Measurements from ENCODE around the gene CD302. TPM values are rescaled to one million over a fixed set of nuclear protein-coding genes. Genes with fewer than 3 reads are reported as not detected.

Gene CD302
- total and polyA plus RNA-seq, 2 donors (not counting 1 experiment from before 2014, with no cell fraction given) = 0.72 to 1.5 TPM

DNA sequence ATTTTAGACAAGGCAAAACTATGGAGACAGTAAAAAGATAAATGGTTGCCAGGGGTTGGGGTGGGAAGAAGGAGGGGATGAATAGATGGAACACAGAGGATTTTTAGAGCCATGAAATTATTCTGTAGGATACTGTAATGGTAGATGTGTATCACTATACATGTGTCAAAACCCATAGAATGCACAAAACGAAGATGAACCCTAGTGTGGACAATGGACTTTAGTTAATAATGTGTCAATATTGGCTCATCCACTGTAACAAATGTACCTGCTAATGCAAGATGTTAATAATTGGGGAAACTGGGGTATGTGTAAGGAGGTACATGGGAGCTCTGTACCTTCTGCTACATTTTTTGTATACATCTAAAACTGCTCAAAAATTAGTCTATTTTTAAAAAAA, 1.8 kb upstream of the CD302 start:
- H3K9me3 Mint-ChIP-seq (ENCODE audit: insufficient read depth) = no peaks in the 10 kb centered on the region
- CTCF ChIA-PET = no interaction called here

DNA sequence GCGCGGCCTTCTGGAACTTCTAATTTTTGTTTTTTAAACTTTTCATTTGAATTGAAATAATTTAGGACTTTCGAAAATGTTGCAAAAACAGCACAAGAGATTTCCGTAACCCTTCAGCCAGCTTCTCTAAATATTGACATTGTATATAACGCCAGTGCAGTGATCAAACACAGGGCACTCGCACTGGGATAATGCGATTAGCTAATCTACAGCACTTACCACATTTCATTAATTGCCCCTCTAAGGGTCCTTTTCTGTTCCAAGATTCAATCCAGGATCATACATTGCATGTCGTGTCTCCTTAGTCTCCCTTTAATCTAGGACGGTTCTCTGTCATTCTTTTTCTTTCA, 343 bp upstream of the CD302 start:
- Histone ChIP-seq H2AFZ (ENCODE audit: insufficient read depth, low read depth, low read length, poor library complexity, severe bottlenecking) (peak overlapping the region; percentile 73), H3K27me3 (replicated peaks in 1 of 4; ENCODE audit: control extremely low read depth in 1 of 4, control insufficient read depth in 3 of 4, insufficient read depth in 4 of 4, low read length in 3 of 4) (peaks cover 0 to 13% (median 8%) of the 10 kb centered on the region in 4 experiments), H3K36me3 (replicated peaks in 1 of 2; ENCODE audit: control extremely low read depth in 1 of 2, control insufficient read depth in 1 of 2, extremely low read depth in 1 of 2, insufficient read depth in 2 of 2, low read length in 1 of 2) (no peaks in the 10 kb centered on the region), H3K4me2 (replicated peaks; ENCODE audit: low read depth, low read length, poor library complexity, severe bottlenecking) (peak overlapping the region; percentile 93), H3K4me1 (ENCODE audit: control insufficient read depth in 2 of 2, insufficient read depth in 2 of 2, low read length in 2 of 2) (peaks cover 18 to 23% of the 10 kb centered on the region in 2 donors), H3K4me3 (ENCODE audit: control extremely low read depth in 1 of 5, extremely low read depth in 1 of 5, insufficient read depth in 1 of 5, low read depth in 2 of 5, low read length in 4 of 5) (peak overlapping the region; percentile 28 to 71 (median 63)), H3K79me2 (ENCODE audit: control insufficient read depth, insufficient read depth, low read length) (no peaks in the 10 kb centered on the region), H3K9me3 (ENCODE audit: control extremely low read depth in 1 of 3, control insufficient read depth in 2 of 3, insufficient read depth in 1 of 3, low read length in 2 of 3) (no peaks in the 10 kb centered on the region), H3K9ac (ENCODE audit: low read length) (peak overlapping the region; percentile 70), H3K27ac (ENCODE audit: low read length in 2 of 2) (no peak overlapping the region), H4K20me1 (ENCODE audit: control insufficient read depth, insufficient read depth, low read length, poor library complexity, severe bottlenecking) (no peaks in the 10 kb centered on the region)
- Mint-ChIP-seq H3K4me1 (peaks cover 31% of the 10 kb centered on the region), H3K9me3 (ENCODE audit: insufficient read depth) (no peaks in the 10 kb centered on the region), H3K4me3 (peak overlapping the region; percentile 91), H3K27ac (no peak overlapping the region), H3K27me3 (peaks cover 22% of the 10 kb centered on the region)
- ChIA-PET CTCF (no interaction called here), POLR2A (no interaction called here)
- DNase-seq = no peak
- no peak for ATAC-seq (ENCODE audit: low read depth)
- WGBS (ENCODE audit: insufficient coverage) = 21% methylated on average over 5 of the region's 9 CpGs
- intact Hi-C loops (cut with micrococcal nuclease) = no loop called here
- no peak for TF ChIP-seq CTCF (IDR thresholded peaks at IDR 0.05)
- no peak for TF ChIP-seq EZH2 (IDR thresholded peaks at IDR 0.05; ENCODE audit: borderline replicate concordance, insufficient read depth, low read depth, low read length, poor library complexity, severe bottlenecking)

More for the DNA sequence above, 1.8 kb upstream of the CD302 start:
- DNase-seq (no peak), ATAC-seq (ENCODE audit: low read depth) (no peak)
- TF ChIP-seq CTCF (IDR thresholded peaks at IDR 0.05) (no peak), EZH2 (IDR thresholded peaks at IDR 0.05; ENCODE audit: borderline replicate concordance, insufficient read depth, low read depth, low read length, poor library complexity, severe bottlenecking) (no peak)
- H3K27ac ChIP-seq (ENCODE audit: low read length in 2 of 2) = no peak overlapping the region
- intact Hi-C loops (cut with micrococcal nuclease) = no loop called here
- no peak overlapping the region for H3K4me3 ChIP-seq (ENCODE audit: control extremely low read depth in 1 of 5, extremely low read depth in 1 of 5, insufficient read depth in 1 of 5, low read depth in 2 of 5, low read length in 4 of 5)
- no peaks in the 10 kb centered on the region for H3K9me3 ChIP-seq (ENCODE audit: control extremely low read depth in 1 of 3, control insufficient read depth in 2 of 3, insufficient read depth in 1 of 3, low read length in 2 of 3)
- no peak overlapping the region for H3K27ac Mint-ChIP-seq
- H3K4me1 ChIP-seq (ENCODE audit: control insufficient read depth in 2 of 2, insufficient read depth in 2 of 2, low read length in 2 of 2) = peaks cover 18 to 23% of the 10 kb centered on the region in 2 donors
- no peaks in the 10 kb centered on the region for H3K36me3 ChIP-seq (replicated peaks in 1 of 2; ENCODE audit: control extremely low read depth in 1 of 2, control insufficient read depth in 1 of 2, extremely low read depth in 1 of 2, insufficient read depth in 2 of 2, low read length in 1 of 2)
- H4K20me1 ChIP-seq (ENCODE audit: control insufficient read depth, insufficient read depth, low read length, poor library complexity, severe bottlenecking) = no peaks in the 10 kb centered on the region
- peaks cover 22% of the 10 kb centered on the region for H3K27me3 Mint-ChIP-seq
- H3K4me2 ChIP-seq (replicated peaks; ENCODE audit: low read depth, low read length, poor library complexity, severe bottlenecking) = no peak overlapping the region
- no peak overlapping the region for H3K9ac ChIP-seq (ENCODE audit: low read length)
- H2AFZ ChIP-seq (ENCODE audit: insufficient read depth, low read depth, low read length, poor library complexity, severe bottlenecking) = no peak overlapping the region
- POLR2A ChIA-PET = no interaction called here
- peaks cover 31% of the 10 kb centered on the region for H3K4me1 Mint-ChIP-seq
- no CpG with 5 or more reads among the region's 1 CpG for WGBS (ENCODE audit: insufficient coverage)
- H3K79me2 ChIP-seq (ENCODE audit: control insufficient read depth, insufficient read depth, low read length) = no peaks in the 10 kb centered on the region
- H3K27me3 ChIP-seq (replicated peaks in 1 of 4; ENCODE audit: control extremely low read depth in 1 of 4, control insufficient read depth in 3 of 4, insufficient read depth in 4 of 4, low read length in 3 of 4) = peaks cover 0 to 13% (median 8%) of the 10 kb centered on the region in 4 experiments
- H3K4me3 Mint-ChIP-seq = peak overlapping the region; percentile 24
